HepG2 (cell line): ENCODE data around the gene SLC4A5. TPM values are rescaled to one million over a fixed set of nuclear protein-coding genes. Genes with fewer than 3 reads are reported as not detected.

Experiments
- BCLAF1 ChIP-seq: fragments of 450-650 bp; IDR thresholded peaks from 2 replicates; pipeline ENCODE4 v1.6.1; 2017; ENCODE audit warnings: mild to moderate bottlenecking
- BRCA1 ChIP-seq: sonication (generic); formaldehyde crosslinking; IDR thresholded peaks from 2 replicates; pipeline ENCODE4 v1.4.0; 2020; ENCODE audit warnings: missing genetic modification reagents
- KDM4B ChIP-seq: sonication (generic); formaldehyde crosslinking; IDR thresholded peaks from 2 replicates; pipeline ENCODE4 v1.4.0; 2020; ENCODE audit warnings: missing genetic modification reagents
- MIXL1 ChIP-seq: IDR thresholded peaks from 2 replicates; pipeline ENCODE4 v1.6.1; 2016
- MTERF4 ChIP-seq: sonication (generic); formaldehyde crosslinking; IDR thresholded peaks from 2 replicates; pipeline ENCODE4 v1.8.0; 2023; ENCODE audit warnings: mild to moderate bottlenecking, missing genetic modification reagents
- NFIC ChIP-seq: IDR thresholded peaks from 2 replicates; pipeline ENCODE4 v1.6.1; 2012; ENCODE audit warnings: mild to moderate bottlenecking, low read length, inconsistent platforms
- PRMT3 ChIP-seq: sonication (generic); formaldehyde crosslinking; IDR thresholded peaks from 2 replicates; pipeline ENCODE4 v1.8.1; 2022; ENCODE audit warnings: low read depth, mild to moderate bottlenecking, moderate library complexity, missing genetic modification reagents, borderline replicate concordance
- SAFB2 ChIP-seq: sonication (generic); formaldehyde crosslinking; IDR thresholded peaks from 2 replicates; pipeline ENCODE4 v1.5.1; 2020; ENCODE audit warnings: missing genetic modification reagents, low read depth, mild to moderate bottlenecking, borderline replicate concordance
- SMARCC2 ChIP-seq: fragments of 450-650 bp; IDR thresholded peaks from 2 replicates; pipeline ENCODE4 v1.6.1; 2017; ENCODE audit warnings: antibody characterized with exemption, mild to moderate bottlenecking
- ZNF3 ChIP-seq: IDR thresholded peaks from 2 replicates; pipeline ENCODE4 v1.7.0; 2017; ENCODE audit warnings: inconsistent platforms
- ZNF484 ChIP-seq: sonication (generic); formaldehyde crosslinking; IDR thresholded peaks from 2 replicates; pipeline ENCODE4 v1.5.1; 2020; ENCODE audit warnings: mild to moderate bottlenecking, low read depth, missing genetic modification reagents, borderline replicate concordance
- ZNF501 ChIP-seq: sonication (generic); formaldehyde crosslinking; IDR thresholded peaks from 2 replicates; pipeline ENCODE4 v1.5.1; 2020; ENCODE audit warnings: mild to moderate bottlenecking, moderate library complexity, missing genetic modification reagents
- ZNF816 ChIP-seq: sonication (generic); formaldehyde crosslinking; IDR thresholded peaks from 2 replicates; pipeline ENCODE4 v1.8.0; 2022; ENCODE audit warnings: missing genetic modification reagents, mild to moderate bottlenecking, borderline replicate concordance
- ZNF850 ChIP-seq: sonication (generic); formaldehyde crosslinking; conservative IDR thresholded peaks from 2 replicates; pipeline ENCODE4 v1.9.0; 2021; ENCODE audit warnings: mild to moderate bottlenecking, missing genetic modification reagents
- polyA plus RNA-seq, 8 experiments: library from polyadenylated mRNA; depleted of rRNA in 3 of 8; stranded (reverse) in 7 of 8; unstranded in 1 of 8; fragments of >200 nt; fragmentation: Illumina TruSeq in 4 of 8; extraction: Trizol in 4 of 8; gene quantifications; 2 replicates each; pipeline versions ENCODE4 v1.2.1 to v1.2.3, GENCODE V29; 2011 to 2016; ENCODE audit warnings: low read depth in 4 of 8, missing spikeins in 1 of 8, mixed read lengths in 1 of 8; ENCODE audit not compliant: insufficient read depth in 1 of 8
- total RNA-seq, 5 experiments: library from RNA; depleted of rRNA; stranded (reverse); fragments of >200 nt; fragmentation: Illumina TruSeq; extraction: Trizol; gene quantifications; 2 replicates each; pipeline ENCODE4 v1.2.3, GENCODE V29; 2016; ENCODE audit warnings: low read depth in 1 of 5
- TF ChIP-seq, protein P1 (sequence below): IDR thresholded peaks from 2 replicates; pipeline ENCODE4 v1.6.1; 2012; ENCODE audit warnings: inconsistent platforms
- TF ChIP-seq, protein P2 (sequence below), 2 experiments: sonication (generic) in 1 of 2; formaldehyde crosslinking in 1 of 2; IDR thresholded peaks; 2 replicates each; pipeline versions ENCODE4 v1.4.0 to v1.6.1; 2016 to 2020; ENCODE audit warnings: borderline replicate concordance in 1 of 2, low read depth in 1 of 2, mild to moderate bottlenecking in 1 of 2, missing genetic modification reagents in 1 of 2

Gene SLC4A5
- total and polyA plus RNA-seq, 2 of the 13 experiments (the other 11 are each of a cell fraction or from before 2014, with no cell fraction given) = 0.50 TPM; not detected in 1

GRCh38 chr2:74178211-74179062 lies 164.8 kb downstream of the SLC4A5 start, which contains the start of gene MOB1A (continued):
- TF ChIP-seq ZNF816 (CRISPR knock-in tag) (peak; percentile 96), BCLAF1 (no peak), KDM4B (CRISPR knock-in tag) (0 out of 2 replicates have a peak, but pooled peaks have one; percentile 62), MIXL1 (no peak), ZNF484 (CRISPR knock-in tag) (no peak), SAFB2 (CRISPR knock-in tag) (peak; percentile 49; the same call in 1 of the 2 replicates), NFIC (no peak), ZNF850 (peak; percentile 86; the same call in 1 of the 2 replicates), BRCA1 (no peak), ZNF501 (CRISPR knock-in tag) (peak; percentile 82; the same call in 1 of the 2 replicates), ZNF3 (CRISPR knock-in tag) (peak; percentile 26; the same call in 1 of the 2 replicates), SMARCC2 (no peak), MTERF4 (CRISPR knock-in tag) (peak; percentile 79; the same call in 1 of the 2 replicates), PRMT3 (no peak)
- TF ChIP-seq, protein P1, sequence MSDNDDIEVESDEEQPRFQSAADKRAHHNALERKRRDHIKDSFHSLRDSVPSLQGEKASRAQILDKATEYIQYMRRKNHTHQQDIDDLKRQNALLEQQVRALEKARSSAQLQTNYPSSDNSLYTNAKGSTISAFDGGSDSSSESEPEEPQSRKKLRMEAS = peak; percentile 43; the same call in 1 of the 2 replicates
- TF ChIP-seq, protein P2, sequence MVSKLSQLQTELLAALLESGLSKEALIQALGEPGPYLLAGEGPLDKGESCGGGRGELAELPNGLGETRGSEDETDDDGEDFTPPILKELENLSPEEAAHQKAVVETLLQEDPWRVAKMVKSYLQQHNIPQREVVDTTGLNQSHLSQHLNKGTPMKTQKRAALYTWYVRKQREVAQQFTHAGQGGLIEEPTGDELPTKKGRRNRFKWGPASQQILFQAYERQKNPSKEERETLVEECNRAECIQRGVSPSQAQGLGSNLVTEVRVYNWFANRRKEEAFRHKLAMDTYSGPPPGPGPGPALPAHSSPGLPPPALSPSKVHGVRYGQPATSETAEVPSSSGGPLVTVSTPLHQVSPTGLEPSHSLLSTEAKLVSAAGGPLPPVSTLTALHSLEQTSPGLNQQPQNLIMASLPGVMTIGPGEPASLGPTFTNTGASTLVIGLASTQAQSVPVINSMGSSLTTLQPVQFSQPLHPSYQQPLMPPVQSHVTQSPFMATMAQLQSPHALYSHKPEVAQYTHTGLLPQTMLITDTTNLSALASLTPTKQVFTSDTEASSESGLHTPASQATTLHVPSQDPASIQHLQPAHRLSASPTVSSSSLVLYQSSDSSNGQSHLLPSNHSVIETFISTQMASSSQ (IDR thresholded peaks at IDR 0.05; ENCODE audit: low read depth) = no peak
- TF ChIP-seq, protein P2 (CRISPR knock-in tag; IDR thresholded peaks at IDR 0.05; ENCODE audit: borderline replicate concordance) = peak; percentile 9; the same call in 1 of the 2 replicates
